ENCODE data around the gene MBNL2. TPM values are rescaled to one million over a fixed set of nuclear protein-coding genes. Genes with fewer than 3 reads are reported as not detected.
A peak's percentile ranks its signal among the peaks of the same experiment; 100 is the strongest.

MBNL2 gene
- total and polyA plus RNA-seq, 2 of the 13 experiments (the other 11 are each of a cell fraction or from before 2014, with no cell fraction given) = 30.8 to 59.0 TPM

DNA sequence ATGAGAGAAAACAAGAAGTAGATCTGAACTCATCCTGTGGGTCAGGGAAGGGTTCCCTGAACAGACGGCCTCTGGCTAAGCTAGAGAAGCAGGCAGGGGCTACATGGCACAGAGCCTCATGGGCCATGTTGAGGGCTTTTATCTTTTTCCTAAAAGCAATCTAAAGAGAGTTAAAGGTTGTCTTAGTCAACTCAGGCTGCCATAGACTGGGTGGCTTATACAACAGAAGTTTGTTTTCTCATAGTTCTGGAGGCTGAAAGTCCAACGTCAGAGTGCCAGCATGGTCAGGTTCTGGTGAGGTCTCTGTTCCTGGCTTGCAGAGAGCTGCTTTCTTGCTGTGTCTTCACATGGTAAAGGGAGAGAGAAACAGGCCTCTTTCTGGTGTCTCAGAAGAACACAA is 2.9 kb upstream of the MBNL2 start (continued):
- TF ChIP-seq ZNF121 (CRISPR knock-in tag; IDR thresholded peaks at IDR 0.05) = no peak
- no peak for TF ChIP-seq TBP (CRISPR knock-in tag; IDR thresholded peaks at IDR 0.05)
- no peak for TF ChIP-seq ZNF713 (CRISPR knock-in tag; IDR thresholded peaks at IDR 0.05)
- TF ChIP-seq GATAD1 (CRISPR knock-in tag; IDR thresholded peaks at IDR 0.05) = 0 out of 2 replicates have a peak, but pooled peaks have one; percentile 14
- peak; percentile 73 for TF ChIP-seq ARID5B (CRISPR knock-in tag; IDR thresholded peaks at IDR 0.05)
- no peak for TF ChIP-seq ZNF460 (CRISPR knock-in tag; IDR thresholded peaks at IDR 0.05; ENCODE audit: borderline replicate concordance)
- TF ChIP-seq REL (CRISPR knock-in tag; conservative IDR thresholded peaks at IDR 0.05) = no peak
- no peak for TF ChIP-seq ZNF484 (CRISPR knock-in tag; IDR thresholded peaks at IDR 0.05; ENCODE audit: borderline replicate concordance, low read depth)
- no peak for TF ChIP-seq SIX4 (CRISPR knock-in tag; IDR thresholded peaks at IDR 0.05)
- peak; percentile 34 for TF ChIP-seq TEAD3 (CRISPR knock-in tag; optimal IDR thresholded peaks at IDR 0.05; ENCODE audit: borderline replicate concordance)
- 0 out of 2 replicates have a peak, but pooled peaks have one; percentile 27 for TF ChIP-seq ZNF816 (CRISPR knock-in tag; IDR thresholded peaks at IDR 0.05; ENCODE audit: borderline replicate concordance)
- peak; percentile 50; the same call in 1 of the 2 replicates for TF ChIP-seq ZGPAT (CRISPR knock-in tag; IDR thresholded peaks at IDR 0.05)
- no peak for TF ChIP-seq SOX6 (IDR thresholded peaks at IDR 0.05)
- TF ChIP-seq SOX6 (CRISPR knock-in tag; IDR thresholded peaks at IDR 0.05) = peak; percentile 26; the same call in 1 of the 2 replicates
- TF ChIP-seq ATF6 (CRISPR knock-in tag; conservative IDR thresholded peaks at IDR 0.05) = no peak
